HG03575 (cell line): ENCODE data around the gene SLAMF1.
"Not testable (repeated sequence)": the region's sequence is repeated elsewhere in the genome, so short reads cannot be mapped to it uniquely, and the experiment has no call there.

Source experiments
- ATAC-seq: cut with Tn5 transposase; IDR thresholded peaks from one replicate; pipeline ENCODE4 v1.9.1; 2021; ENCODE audit not compliant: unreplicated experiment, insufficient number of reproducible peaks, low FRiP score; ENCODE audit errors: extremely low read depth

The SLAMF1 gene

DNA sequence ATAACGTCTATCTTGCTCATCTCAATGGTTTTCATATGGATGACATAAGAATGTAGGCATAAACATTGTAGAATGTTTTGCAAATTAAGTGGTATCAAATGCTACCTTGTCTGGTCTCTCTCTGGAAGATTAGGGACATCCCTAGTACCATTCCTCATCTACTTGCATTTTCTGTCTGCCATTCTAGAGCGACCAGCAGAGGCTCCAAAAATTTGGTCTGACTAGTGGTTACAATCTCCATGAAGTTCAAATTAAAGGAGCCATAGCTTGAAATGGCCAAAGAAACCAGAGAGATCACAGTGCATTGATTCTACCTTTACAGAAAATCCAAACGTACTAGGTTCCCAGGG, 68.7 kb downstream of the SLAMF1 start:
- ATAC-seq = no peak

DNA sequence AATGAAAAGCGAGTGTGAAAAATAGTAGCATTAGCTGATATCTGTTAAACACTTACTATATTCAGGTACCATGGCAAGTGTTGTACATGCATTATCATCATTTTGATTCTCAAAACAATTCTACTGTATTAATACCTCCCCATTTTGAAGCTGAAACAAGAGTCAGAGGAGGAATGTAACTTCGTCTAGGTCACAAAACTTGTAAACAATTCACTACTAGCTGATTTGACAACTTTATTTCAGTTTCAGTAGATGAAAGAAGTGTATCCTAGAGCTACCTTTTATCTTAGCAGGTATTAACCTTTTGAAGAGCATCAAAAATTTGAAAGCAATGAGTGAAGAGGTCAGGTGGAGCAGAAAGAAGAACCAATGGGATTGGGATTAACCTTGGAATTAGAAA, 69.2 kb downstream of the SLAMF1 start:
- no peak for ATAC-seq

DNA sequence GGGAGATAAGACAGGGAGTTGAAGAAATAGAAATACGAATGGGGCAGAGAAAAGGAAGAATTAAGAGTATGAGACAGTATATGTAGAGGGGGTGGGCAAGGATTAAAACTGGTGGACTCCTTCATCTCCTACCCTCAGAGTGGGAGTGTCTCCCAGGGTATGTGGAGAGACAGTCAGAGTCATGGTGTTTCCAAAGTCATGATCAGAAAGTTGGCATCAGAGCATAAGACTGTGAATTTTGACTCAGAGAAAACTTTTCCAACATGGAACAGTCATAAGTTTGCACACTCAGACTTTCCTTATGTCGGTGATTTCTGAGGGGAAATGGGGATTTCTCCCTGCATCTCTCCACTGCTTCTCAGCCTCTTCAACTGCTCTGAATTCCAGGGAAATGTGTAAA, 70.0 kb downstream of the SLAMF1 start:
- ATAC-seq = no peak

DNA sequence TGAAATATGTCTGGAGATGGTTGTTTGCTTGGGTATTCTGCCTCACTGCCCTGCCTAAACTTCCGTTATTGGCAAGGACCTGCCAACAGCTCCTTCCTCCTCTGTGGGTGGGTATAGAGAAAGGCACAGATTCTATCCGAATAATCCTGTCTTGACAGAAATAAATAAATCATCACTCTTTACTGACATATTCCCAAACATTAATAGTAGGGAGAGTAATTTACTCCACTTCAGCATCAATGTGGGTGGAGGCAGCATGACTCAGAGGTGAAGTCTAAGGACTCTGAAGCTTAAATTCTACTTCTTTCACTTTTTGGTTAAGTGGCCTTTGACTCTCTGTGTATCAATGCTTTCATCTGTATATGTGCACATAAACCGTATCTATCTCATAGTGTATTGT, 70.5 kb downstream of the SLAMF1 start:
- no peak for ATAC-seq

DNA sequence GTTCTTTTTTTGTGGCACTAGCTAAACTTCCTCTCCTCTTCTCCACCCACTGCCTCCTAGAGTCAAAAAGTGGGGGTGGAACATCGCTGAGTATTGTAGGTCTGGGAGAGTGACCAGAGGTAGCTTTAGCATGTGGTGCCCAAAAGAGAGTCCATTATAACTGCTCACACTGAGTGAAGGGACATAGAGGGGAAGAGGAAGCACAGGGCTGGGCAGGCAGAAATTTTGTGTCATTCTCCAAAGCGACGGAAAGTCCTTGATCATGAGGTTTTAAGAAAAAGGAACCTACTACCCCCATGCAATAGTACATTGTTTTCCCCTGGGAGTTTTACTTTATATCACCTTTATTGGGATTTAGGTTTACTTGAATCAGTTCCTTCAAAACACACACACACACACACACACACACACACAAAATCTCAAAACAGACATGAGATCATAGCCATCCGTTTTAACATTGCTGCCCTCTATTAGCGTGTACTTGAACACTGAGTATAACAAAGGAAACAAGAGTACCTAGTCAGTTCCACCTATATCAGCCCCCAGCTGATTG, 71.7 kb downstream of the SLAMF1 start:
- ATAC-seq = no peak

DNA sequence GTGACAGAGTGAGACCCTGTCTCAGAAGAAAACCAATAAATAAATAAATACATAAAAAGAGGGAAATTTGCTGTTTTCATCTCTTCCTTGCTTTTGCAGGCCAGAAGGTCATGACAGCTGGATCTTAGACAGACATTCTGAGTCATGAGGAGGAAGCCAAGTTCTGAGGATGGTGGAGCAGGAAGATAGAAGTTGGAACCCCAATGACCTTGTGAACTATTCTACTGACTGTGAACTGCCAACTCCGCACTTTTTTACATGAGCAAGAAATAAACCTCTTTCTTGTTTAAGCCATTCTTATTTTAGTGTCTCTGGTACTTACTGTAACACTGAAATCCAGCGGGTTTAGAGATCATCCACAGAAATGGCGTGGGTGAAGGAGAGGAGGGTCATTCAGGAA, 76.0 kb downstream of the SLAMF1 start:
- no peak for ATAC-seq

DNA sequence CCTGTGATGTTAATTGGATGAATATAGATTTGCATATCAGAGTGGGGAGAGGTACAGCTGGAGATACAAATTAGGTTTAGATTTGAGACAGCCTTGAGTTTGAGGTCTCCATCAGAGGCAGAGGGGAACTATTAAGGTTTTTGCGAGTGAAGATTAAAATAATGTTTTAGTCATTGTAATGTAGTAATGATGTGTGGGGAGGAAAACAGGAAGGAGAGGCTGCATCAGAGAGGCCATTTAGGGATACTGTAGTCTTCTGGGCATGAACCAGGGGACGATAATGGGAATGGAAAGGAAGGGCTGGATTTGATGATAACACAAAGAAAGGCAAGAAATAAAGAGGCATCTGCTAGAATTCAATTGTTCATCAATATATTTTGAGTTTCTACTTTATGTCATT, 77.0 kb downstream of the SLAMF1 start:
- no peak for ATAC-seq

DNA sequence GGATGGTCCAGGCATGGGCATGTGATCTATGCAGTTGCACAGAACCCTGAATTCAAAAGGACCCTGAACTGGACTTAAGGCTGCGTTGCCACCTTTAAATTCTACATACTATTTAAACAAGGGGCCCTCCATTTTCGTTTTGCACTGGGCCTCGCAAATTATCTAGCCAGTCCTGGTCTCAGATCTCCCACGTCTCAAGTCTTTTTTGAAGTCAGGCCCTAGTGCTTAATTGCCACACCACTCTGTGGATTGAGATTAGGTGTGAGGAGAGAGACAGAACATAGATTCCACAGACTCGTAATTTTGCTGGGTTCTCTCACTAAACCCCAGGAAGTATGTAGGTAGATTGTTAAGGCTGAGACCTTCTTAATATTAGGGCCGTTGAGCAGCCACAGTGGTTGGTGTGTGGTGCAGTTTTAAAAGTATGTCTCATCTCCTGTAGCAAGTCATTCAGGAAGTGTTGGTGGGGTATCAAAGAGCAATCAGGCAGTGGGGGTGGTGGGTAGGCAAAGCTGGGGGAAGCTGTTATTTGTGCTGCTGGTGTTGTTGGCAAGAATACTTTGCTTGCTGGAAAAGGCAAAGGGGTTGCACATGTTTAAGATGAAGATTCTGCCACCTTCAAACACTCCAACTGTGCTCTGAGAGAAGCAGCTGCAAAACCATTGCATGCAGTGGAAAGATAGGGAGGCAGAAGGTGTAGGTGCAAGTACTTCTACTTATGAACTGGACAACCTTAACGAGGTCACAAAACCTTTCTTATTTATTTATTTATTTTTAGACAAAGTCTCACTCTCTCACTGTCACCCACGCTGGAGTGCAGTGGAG, 78.8 kb downstream of the SLAMF1 start:
- ATAC-seq = no peak

DNA sequence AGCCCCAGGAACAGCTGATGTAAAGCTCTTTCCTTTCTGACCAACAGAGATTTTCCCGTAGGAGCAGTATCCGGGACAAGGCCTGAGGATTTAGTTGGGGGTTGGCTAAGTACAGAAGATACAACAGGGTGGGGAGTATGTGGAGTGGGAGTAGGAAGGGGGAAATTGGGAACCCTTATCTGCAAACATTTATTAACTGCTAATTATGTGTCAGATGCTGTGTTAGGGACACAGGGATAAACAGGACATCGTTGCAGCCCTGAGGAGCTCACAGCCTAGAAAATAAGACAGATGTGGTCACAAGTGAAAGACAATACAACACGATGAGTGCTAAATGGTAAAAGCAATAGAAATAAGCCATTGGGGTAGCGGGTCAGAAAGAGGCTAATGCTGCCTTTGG, 79.5 kb downstream of the SLAMF1 start:
- ATAC-seq = no peak

DNA sequence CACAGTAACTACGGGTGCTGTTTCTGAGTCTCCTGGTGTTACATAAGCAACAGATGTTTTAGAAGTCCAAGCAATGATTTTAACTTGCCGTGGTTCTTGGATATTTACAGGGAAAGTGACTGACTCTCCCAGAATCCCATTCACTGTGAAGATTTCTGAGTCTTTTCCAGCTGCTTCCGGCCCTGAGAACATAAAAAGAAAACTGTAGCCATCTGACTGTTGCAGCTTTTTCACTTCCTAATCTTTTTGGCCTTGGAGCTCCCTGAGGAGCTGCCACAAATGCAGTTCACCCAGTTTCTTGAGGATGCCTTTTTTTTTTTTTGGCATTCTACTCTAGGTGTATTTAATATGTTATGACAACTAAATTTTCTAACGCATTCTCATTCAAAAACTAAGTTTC, 81.3 kb downstream of the SLAMF1 start:
- ATAC-seq = no peak

DNA sequence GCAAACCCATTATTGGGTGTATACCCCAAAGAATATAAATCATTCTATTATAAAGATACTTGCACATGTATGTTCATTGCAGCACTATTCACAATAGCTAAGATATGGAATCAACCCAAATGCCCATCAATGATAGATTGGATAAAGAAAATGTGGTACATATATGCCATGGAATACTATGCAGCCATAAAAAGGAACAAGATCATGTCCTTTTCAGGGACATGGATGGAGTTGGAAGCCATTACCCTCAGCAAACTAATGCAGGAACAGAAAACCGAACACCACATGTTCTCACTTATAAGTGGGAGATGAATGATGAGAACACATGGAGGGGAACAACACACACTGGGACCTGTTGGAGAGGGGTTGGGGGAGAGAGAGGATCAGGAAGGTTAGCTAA, 83.6 kb downstream of the SLAMF1 start:
- ATAC-seq = not testable (repeated sequence)

DNA sequence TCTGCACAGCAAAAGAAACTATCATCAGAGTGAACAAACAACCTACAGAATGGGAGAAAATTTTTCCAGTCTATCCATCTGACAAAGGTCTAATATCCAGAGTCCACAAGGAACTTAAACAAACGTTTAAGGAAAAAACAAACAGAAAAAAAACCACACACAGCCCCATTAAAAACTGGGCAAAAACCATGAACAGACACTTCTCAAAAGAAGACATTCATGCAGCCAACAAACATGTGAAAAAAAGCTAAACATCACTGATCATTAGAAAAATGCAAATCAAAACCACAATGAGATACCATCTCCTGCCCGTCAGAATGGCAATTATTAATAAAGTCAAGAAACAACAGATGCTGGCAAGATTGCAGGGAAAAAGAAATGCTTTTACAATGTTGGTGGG, 84.1 kb downstream of the SLAMF1 start:
- not testable (repeated sequence) for ATAC-seq

DNA sequence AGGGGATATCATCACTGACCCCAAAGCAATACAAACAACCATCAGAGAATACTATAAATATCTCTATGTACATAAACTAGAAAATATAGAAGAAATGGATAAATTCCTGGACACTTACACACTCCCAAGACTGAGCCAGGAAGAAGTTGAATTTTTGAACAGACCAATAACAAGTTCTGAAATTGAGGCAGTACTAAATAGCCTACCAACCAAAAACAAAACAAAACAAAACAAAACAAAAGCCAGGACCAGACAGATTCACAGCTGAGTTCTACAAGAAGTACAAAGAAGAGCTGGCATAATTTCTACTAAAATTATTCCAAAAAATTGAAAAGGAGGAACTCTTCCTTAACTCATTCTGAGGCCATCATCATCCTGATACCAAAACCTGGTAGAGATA, 86.0 kb downstream of the SLAMF1 start:
- no peak for ATAC-seq

DNA sequence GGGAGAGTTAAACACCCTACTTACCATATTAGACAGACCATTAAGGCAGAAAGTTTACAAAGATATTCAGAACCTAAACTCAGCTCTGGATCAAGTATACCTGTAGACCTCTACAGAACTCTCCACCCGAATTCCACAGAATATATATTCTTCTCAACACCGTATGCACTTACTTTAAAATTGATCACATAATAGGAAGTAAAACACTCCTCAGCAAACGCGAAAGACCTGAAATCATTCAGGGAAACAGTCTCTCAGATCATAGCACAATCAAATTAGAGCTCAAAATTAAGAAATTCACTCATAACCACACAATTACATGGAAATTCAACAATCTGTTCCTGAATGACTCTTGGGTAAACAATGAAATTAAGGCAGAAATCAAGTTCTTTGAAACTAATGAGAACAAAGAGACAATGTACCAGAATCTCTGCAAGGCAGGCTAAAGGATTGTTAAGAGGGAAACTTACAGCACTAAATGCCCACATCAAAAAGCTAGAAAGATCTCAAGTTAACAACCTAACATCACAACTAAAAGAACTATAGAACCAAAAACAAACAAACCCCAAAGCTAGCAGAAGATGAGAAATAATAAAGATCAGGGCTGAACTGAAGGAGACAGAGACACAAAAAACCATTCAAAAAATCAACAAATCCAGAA, 86.7 kb downstream of the SLAMF1 start:
- ATAC-seq = no peak

DNA sequence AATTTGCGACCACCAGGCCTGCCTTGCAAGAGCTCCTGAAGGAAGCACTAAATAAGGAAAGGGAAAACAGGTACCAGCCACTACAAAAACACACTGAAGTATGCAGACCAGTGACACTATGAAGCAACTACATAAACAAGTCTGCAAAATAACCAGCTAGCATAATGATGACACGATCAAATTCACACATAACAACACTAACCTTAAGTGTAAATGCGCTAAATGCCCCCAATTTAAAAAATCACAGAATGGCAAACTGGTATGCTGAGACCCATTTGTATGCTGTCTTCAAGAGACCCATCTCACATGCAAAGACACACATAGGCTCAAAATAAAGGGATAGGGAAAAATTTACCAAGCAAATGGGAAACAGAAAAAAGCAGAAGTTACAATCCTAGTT, 87.4 kb downstream of the SLAMF1 start:
- not testable (repeated sequence) for ATAC-seq

DNA sequence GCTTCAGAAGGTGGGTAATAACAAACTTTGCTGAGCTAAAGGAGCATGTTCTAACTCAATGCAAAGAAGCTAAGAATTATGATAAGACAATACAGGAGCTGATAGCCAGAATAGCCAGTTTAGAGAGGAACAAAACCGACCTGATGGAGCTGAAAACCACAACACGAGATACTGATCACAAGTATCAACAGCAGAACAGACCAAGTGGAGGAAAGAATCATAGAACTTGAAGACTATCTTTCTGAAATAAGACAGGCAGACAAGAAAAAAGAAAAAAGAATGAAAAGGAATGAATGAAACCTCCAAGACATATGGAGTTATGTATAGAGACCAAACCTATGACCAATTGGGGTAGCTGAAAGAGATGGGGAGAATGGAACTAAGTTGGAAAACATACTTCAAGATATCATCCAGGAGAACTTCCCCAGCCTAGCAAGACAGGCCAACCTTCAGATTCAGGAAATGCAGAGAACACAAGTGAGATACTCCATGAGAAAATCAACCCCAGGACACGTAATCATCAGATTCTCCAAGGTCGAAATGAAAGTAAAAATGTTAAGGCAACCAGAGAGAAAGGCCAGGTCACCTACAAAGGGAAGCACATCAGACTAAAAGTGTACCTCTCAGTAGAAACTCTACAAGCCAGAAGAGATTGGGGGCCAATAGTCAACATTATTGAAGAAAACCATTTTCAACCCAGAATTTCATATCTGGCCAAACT, 88.0 kb downstream of the SLAMF1 start:
- no peak for ATAC-seq
